Stimulated activated CD4-positive, alpha-beta T cell treated with anti-CD3 and anti-CD28 coated beads, Interleukin-15, amount 100 ng/mL, for 1 hour (primary cell): ENCODE data around the gene PRM3.

Experiments used
- DNase-seq, 2 donors: peaks; one replicate each; pipeline ENCODE4 v3.0.0-alpha.2; 2020; ENCODE audit warnings: low read depth in 1 of 2, low spot score in 1 of 2

PRM3 gene

GRCh38 chr16:11229432-11229831 lies 44.0 kb downstream of the PRM3 start:
- DNase-seq = no peak

- no peak for DNase-seq
Measured at GRCh38 chr16:11225677-11226549, 47.5 kb downstream of the PRM3 start.

- peak; percentile 23 to 81 for DNase-seq
Measured at GRCh38 chr16:11224894-11225676, 48.3 kb downstream of the PRM3 start.

- peak in 1 of 2 donors; percentile 35 for DNase-seq
Measured at GRCh38 chr16:11224096-11224893, 49.1 kb downstream of the PRM3 start.
